Right kidney (tissue), 1 donor: Measurements from ENCODE around the gene SFN.
"Not testable (repeated sequence)": the region's sequence is repeated elsewhere in the genome, so short reads cannot be mapped to it uniquely, and the experiment has no call there.

ENCODE experiments used
- DNase-seq: peaks from one replicate; pipeline ENCODE4 v3.0.0-alpha.2; 2016

SFN gene

DNA sequence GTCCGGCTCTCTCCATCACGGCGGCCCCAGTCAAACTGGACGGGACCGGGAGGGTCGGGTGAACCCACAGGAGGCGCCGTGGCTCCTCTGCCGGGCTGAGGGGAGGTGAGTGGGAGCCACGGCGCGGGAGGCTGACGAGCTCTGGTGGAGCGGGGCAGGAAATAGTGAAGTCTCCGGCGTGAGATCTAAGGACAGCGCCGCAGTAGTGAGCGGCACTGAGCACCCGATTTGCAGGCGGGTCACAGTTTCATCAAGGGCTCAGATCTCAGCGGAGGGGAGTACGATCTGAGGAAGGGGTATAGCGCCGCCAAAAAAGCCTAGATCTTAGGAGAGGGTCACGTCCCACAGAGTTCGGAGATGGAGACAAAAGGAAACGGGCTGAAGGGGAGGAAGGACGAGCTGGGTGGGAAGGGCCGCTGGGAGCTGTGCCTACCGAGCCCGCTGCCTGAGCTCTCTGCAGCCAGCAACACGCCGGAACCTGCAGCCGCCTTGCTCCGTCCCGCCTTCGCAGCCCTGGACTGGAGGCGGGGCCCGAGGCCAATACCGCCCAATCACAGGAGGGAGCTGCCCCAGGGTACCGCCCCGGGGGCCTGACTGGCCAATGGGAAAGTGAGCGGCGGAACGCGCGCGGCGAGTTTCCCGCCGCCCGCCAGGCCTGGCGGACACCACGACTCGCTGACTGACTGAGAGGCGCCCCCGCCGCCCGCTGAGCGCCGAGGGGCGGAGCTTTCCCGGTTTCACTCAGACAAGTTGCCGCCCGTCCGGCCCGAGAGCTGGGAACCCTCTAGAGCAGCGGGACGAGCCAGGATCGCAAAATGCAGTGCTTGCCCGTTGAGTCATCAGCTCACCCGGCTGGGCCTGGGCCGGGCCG, 1.9 kb downstream of the SFN start:
- peak; percentile 97 for DNase-seq

DNA sequence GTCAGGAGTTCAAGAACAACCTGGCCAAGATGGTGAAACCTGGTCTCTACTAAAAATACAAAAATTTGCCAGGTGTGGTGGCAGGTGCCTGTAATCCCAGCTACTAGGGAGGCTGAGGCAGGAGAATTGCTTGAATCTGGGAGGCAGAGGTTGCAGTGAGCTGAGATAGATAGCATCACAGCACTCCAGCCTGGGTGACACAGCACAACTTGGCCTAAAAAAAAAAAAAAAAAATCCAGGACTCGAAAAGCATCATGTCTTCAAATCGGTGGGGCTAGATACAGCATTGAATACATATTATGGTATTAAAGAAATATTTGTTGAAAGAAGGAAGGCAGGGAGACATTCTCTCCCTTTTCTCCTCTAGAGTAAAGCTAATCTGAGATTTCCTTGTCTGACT, 10.1 kb downstream of the SFN start:
- DNase-seq: not testable (repeated sequence)

DNA sequence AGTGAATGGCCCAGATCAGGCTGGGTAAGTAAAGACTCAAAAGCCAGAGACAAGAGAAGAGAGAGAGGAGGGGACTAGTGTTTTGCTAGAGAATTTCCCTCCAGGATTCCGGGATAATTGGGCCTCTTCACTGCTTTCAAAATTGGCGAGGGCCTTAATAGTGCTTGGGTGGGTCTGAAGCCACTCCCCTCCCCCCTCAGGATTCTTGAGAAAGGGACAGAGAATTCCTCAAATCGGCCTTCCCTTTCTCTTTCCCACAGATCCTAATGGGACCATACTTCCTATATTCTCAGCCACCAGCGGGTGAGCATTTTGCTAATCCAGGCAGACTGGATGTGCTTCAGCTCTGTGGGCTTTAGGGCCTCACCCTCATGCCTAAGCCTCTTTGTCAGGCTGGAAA, 11.9 kb downstream of the SFN start:
- no peak for DNase-seq

DNA sequence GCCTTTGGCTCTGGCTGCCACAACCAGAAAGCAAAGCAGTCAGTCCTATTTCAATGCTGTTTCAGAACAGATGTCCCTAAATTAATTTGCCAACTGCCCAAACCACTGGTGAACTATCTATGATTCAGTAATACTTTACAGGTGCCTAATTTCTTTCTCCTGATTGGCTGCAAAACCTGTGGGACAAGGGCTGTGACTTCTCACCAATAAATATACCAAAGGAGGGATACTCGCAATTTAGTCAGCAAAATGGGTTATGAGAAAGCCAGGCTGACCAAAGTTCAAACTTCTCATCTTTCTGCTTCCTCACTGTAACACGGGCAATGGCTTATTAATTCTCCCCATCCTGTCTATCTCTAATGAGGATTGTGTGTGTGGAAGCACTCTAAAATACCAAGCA, 14.4 kb downstream of the SFN start:
- DNase-seq: no peak

DNA sequence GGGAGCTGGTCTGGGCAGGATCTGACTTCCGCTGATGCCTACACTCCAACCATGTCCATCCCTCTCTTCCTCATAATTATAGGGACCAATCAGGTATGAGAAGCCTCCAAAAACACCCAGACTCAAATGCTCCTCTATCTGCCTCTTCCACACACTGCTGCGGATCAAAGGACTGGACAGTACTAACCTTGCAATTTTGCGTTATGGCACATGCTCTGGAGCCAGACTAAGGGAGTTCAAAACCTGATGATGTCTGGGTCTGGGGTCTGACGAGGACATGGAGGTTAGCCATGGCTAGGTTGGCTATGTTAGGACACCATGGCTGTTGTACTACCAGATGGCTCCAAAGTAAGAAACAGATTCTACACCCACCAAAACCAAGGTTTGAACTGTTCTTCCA, 16.8 kb downstream of the SFN start:
- no peak for DNase-seq

DNA sequence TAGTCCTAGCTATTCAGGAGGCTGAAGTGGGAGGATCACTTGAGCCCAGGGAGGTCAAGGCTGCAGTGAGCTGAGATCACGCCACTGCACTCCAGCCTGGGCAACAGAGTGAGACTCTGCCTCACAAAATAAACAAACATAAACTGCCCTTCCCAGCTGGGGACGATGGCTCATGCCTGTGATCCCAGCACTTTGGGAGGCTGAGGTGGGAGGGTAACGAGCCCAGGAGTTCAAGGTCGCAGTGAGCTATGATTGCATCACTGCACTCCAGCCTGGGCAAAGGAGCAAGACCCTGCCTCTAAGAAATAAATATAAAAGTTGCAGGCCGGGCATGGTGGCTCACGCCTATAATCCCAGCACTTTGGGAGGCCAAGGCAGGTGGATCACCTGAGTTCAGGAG, 18.7 kb downstream of the SFN start:
- not testable (repeated sequence) for DNase-seq

DNA sequence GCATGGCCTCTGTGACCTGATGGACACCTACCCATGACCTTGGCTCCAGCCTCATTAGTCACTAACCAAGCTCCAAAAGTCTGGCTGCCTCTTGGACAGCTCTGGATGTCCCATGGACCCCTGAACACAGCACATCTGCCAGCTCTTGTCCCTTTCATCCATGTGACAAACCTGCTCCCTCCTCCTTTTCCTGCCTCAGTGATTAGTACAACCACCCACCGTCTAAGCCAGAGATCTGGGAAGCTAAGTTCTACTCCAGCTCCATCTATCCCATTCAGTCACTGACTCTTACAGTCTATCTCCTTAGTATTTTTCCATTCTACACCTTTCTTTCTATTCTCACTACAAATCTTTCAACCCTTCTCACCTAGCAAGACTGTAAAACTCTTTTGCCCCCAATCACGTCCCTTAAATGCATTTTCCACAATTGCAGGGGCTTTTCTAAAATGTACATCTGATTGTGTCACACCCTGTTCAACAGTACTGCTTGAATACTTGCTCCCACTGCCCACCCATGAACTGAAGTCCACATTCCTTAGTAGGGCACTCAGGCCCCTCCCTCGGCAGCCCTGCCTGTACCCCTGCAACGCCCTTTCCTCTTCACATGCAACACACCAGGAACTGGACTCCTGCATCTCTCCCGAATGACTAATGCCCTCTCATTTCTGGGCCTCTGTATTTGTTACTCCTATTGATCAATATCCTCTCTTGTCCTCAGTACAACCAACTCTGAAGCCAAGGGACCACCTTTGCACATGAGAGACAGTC, 19.9 kb downstream of the SFN start:
- no peak for DNase-seq

DNA sequence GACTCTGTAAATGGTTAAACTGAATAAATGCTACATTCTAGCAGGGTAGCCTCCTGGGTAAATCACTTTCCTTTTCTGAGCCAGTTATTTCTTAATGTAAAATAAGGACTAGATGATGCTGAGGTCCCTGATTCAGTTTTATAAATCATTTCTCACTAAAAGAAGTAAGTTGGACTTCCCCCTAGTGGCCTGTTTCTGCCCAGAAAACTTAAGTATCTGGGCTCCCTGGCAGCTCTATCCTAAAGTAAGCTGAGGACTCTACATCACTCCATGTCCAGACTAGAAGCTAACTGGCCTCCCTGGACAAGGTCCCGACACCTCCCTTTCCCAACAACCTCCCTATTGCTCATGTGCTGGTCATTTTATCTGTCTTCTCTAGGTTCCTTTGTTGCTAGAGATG, 24.2 kb downstream of the SFN start:
- DNase-seq: no peak

DNA sequence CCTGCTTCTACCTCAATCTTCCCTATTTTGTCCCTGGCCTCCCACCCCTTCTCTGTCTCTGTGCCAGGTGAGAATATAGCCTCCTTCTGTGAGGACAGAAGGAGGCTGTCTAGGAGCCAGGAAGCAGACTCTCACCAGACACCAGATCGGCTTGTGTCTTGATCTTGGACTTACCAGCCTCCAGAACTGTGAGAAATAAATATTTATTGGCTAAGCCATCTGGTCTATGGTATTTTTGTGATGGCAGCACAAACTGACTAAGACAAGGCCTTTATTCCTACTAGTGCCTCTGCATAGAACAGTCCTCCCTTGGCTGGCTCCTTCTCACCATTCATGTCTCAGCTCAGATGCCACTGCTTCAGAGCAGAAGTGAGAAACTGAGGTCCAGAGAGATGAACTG, 25.3 kb downstream of the SFN start:
- no peak for DNase-seq

DNA sequence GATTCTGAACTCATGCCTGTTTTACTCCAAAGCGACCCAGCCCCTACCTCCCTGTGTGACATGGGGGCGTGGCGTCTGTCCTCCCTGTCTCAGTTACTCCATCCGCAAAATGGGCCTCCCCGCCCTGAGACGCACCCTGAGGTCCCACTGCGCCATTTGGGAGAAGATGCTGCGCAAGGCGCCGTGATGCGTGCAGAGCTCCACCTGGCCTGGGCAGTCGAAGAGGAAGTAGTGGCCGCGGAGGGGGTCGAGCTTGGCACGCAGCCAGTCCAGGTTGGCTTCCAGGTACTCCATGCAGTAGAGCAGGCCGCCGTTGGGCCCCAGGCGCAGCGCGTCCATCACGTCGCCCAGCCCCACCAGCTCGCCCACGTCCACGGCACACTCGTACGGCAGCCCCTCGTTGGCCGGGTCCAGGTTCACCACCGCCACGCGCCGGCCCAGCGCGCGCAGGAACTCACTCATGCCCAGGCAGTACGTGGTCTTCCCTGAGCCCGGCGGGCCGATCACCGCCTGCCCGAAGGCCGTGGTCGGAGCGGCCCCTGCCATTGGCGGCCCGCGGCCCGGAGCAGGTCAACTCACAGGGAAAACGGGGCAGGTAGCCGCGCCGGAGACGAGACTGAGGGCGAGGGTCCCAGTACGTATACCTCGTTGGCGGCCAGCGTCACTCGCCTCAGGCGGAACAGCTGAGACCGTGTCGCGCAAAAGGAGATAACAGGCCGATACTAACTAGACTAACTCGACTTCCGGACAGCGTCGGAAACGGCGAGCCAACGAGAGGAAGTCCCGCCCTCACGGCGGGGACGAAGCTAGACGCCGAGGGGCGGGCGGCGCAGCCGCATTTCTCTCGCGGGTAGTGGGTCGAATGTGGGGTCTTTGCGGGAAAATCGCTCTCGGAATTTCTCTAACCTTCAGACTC, 26.9 kb downstream of the SFN start, which contains the start of gene GPN2:
Gene GPN2, minus strand, starts transcription at position 733 of the 916 bp plus-strand sequence. Its CDS starts 187 bp downstream, at position 546.
- peak; percentile 85 for DNase-seq

DNA sequence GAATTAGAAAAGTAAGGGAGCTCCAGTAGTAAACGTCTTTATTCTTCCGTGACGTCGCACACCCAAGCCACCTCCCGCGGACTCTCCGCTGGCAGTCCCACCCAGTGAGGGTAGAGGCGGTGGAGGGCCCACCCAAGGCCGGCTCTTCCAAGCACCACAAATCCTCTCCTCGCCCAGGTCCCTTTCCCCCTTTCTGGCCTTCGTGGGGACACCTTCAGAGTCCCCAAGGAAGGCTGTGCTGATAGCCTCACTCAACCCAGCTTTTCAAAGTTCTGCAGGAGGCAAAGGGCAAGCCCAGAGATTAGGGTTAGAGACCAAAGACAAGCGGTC, 27.5 kb downstream of the SFN start:
- no peak for DNase-seq

DNA sequence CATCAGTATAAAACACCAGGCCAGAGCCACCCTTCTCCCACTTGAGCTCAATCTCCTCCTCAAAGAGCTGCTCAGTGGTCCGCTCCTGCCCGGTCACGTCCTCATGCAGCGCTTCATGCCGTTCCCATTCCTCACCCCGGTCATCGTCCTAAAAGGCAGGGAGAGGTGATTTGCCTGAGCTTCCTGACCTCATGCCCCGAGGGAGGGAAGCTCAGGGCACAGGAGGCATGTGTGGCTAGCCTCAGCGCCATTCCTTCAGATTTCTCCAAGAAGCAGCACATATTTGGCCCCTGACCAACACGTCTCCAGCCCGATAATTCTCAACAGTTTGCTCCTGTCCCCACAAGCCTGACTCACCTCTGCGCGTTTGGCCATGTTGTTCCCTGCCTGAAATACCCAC, 31.3 kb downstream of the SFN start:
- DNase-seq: no peak

DNA sequence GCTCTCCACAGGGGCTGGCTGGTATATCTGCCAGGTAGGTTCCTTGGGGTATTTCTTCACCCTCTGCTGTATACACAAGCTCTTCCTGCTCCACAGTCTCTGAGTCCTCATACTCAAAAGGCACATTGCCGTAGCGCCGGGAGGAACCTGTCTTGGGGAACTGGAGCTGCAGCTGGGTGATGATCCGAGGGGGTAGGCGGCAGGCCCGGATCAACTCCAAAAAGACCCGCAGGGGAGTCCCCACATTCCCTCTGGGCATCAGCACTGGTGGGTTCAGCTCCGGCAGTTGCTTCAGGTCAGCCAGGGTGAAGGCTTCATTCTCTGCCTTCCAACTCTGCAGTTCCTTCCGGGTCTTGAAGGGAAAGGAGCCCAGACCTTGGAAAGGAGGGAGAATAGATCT, 34.4 kb downstream of the SFN start:
- DNase-seq: no peak

DNA sequence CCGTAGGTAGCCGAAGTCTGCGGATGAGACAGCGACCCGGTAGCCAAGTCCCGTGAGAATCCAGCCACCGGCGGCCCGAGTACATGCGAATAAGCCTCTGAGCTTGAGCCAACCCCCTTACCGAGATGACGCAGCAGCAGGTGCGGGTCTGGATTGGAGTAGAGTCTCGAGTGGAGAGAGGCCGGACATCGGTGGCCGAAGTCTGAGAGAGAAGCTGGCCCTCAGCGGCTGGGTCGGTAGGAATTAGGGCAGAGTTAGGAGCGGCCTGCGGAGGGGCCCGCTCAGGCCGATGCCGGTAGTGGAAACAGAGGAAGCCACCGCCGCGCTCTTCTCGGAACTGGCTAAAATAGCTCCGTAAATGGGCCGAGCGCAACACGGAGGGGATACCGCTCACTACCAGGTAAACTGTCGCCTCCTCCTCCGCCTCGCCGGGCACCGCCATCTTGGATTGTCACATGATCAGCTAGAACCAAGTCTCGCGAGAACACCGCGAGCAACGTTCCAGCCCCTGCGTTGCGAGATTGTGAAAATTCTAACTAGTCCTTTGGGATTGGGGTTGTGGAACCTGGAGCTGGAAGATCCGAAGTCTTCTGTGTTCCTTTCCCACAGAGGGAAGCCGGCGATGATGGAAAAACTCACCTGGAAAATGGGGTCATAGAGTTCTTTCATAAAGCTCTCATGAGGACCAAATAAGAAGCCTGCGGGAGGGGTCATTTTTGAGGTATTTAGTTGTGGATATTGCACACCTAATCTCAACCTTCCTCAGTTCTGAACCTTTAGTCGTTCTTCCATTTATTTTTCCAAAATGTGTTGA, 37.3 kb downstream of the SFN start, which contains the start of gene GPATCH3:
Gene GPATCH3, minus strand, starts transcription at position 467 of the 814 bp plus-strand sequence. Its CDS starts 25 bp downstream, at position 442.
- peak; percentile 88 for DNase-seq

DNA sequence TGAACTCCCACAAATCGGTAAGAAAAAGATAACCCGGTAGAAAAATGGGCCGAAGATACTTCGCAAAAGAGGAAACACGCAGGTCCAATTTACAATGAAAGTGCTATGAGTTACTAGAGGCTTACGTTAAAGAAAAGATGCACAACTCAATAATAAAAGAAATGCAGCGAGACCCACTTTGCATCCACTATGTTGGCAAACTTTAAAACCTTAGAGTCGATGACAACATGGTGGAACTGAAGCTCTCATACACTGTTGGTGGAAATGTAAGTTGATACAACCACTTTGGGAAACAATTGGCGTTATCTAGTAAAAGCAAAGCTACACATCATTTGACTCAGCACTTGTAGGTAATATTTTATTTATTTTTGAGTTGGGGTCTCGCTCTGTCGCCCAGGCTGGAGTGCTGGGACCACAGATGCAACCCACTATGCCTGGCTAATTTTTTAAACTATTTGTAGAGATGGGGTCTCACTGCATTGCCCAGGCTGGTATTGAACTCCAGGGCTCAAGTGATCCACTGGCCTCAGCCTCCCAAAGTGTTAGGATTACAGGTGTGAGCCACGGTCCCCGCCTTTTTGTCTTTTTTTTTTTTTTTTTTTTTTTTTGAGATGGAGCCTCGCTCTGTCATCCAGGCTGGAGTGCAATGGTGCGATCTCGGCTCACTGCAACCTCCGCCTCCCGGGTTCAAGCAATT, 38.0 kb downstream of the SFN start:
- no peak for DNase-seq

DNA sequence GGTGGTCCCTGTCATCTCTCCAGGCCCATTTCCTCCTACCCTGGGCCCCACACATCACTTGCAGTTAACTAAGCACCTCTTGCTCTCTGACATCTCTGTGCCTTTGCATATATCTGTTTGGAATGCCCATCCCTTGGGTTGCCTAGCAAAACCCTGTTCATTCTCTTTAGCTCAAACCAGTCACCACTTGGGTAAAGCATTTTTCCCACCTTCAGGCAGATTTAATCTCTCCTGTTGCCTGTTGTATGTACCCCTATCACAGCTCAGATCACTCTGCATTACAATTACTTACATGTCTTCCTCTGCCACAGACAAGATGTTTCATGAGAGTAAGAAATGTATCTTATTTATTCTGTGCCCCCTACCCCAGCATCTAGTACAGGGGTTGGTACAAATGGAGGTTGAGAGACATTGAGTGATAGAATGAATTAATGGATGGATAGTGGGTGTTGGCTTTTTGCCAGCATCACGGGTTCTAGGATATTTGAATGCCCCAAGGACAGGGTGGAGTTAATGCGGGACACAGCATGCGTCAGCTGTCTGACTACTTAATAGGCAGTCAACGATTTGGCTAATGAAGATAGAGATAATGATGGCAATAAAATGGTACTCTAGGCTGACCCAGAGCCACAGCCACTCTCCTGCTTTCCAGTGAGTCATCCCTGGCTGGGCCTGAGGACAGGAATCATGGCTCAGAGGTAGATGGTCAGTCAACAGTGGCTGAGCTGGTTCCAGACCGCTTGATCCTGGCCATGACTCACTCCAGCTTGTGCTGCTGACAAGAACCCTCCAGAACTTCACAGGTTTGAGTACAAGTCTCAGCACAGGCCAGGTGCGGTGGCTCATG, 44.3 kb downstream of the SFN start:
- no peak for DNase-seq

DNA sequence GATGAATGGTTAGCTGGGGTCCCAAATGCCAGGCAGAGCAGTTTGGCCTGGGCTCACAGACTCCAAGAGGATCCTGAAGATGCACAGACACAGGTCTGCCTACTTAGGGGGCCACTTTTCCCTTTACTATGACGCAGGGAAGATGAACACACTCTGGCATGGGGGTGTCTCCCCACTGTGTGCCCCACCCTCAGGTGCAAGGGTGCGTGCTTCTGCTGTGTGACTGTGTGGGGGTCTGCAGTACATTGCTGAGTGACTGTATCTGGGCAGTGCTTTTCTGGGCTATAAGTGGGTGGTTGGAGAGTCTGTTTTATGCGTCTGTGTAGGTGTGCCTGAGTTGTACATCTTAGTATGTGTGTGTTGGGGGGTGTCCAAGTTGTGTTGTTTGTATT, 47.0 kb downstream of the SFN start:
- no peak for DNase-seq

DNA sequence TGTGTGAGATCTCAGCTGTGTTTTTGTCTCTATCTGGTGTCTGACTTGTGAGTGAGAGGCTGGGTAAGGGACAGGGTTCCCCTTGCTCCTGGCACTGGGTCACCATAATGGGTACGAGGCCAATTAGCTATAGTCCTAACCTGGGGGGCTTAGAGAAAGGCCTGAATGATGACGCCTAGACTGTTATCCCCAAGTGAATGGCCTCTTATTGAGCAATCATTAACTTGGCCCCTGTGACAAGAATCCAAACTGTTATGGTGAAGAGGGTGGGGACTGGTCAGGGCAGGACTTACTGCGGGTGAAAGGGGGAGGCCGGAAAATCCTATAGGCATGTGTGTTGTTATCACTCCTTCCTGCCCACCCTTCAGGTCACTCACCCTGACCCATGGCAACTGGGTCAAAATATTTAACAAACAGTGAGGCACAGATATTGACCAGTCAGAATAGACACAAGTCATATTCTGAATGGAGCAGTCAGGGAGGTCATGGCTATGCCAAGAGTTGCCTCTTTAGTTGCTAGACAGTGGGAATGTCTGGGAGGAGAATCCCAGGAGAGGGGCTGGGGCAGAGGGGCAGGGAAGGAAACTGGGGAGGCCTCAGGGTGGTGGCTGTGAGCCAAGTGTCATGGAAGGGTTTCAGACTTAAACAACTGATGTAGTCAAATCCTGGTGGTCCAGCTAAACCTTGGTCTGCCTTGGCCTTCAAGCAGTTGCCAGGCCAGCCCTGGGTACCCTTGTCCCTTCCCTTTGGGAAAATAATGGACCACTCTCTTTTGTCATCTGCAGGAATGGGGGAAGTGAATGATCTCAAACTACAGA, 47.6 kb downstream of the SFN start:
- DNase-seq: no peak
